ENCODE measurements around the gene CKAP2L.
A peak's percentile ranks its signal among the peaks of the same experiment; 100 is the strongest.

The CKAP2L gene

DNA sequence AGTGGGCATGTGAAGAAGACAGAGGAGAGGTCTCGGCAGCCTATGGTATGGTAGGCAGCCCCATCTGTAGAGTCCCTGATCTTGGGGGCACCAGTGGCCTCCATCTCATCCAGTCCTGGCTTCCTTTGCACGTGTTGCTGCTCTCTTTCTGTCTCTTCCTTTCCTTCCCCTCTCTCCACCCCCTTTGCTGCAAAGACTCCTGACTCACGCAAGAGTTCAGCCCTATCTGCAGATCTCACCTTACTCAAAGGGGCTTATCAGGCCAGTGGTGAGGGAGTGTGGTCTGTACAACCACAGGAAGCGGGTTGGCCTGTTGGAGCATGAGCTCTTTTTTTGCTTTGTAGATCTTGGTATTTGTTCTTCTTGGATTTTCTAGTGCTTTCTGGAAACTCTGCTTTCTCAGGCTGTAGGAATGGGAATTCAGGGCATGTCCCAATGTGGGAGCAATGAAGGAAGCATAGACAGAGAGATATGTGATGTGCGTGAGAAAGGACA, 58.2 kb downstream of the CKAP2L start:
- no peak for DNase-seq

DNA sequence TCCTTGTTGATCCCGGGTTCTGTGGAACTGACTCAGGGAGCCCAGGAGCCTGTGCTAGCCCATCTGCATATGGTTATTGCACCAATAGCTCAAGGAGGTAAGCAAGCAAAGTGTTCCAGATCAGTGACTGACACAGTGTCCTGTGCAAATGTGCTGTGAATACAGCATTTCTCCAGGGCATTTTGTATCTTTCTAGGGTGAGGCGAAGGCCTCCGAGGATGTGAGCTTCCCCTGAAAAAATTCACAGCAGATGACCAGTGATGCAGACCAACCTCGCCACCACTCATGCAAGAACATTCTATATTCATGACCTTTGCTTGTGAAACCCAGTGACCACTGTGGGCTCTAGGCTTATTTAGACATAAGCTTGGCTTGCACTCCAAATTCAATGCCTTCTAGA, 58.8 kb downstream of the CKAP2L start:
- DNase-seq = no peak

DNA sequence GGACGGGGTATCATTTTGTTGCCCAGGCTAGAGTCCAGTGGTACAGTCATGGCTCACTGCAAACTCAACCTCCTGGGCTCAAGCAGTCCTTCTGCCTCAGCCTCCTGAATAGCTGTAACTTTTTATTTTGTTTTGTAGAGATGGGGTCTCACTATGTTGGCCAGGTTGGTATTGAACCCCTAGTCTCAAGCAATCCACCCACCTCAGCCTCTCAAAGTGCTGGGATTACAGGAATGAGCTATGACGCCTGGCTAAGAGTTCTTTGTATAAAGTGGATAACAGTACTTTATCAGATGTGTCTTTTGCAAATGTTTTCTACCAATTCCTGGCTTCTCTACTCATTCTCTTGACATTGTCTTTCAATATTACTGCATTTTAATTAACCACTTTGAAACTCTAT, 60.7 kb downstream of the CKAP2L start:
- DNase-seq = no peak

DNA sequence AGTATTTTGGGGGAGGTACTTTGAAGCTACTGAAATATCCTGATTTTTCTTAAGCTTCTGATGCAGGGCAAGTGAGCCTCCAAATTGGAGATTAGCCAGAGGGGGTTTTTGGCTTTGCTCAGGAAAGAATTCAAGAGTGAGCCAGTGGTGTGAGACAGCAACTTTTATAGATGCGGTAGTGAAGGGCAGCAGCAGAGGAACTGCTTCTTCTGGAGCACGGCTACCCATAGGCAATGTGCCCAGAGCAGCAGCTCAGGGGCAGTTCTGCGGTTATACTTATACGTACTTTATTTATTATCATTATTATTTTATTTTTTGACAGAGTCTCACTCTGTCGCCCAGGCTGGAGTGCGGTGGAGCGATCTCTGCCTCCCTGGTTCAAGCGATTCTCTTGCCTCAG, 63.4 kb downstream of the CKAP2L start:
- no peak for DNase-seq

DNA sequence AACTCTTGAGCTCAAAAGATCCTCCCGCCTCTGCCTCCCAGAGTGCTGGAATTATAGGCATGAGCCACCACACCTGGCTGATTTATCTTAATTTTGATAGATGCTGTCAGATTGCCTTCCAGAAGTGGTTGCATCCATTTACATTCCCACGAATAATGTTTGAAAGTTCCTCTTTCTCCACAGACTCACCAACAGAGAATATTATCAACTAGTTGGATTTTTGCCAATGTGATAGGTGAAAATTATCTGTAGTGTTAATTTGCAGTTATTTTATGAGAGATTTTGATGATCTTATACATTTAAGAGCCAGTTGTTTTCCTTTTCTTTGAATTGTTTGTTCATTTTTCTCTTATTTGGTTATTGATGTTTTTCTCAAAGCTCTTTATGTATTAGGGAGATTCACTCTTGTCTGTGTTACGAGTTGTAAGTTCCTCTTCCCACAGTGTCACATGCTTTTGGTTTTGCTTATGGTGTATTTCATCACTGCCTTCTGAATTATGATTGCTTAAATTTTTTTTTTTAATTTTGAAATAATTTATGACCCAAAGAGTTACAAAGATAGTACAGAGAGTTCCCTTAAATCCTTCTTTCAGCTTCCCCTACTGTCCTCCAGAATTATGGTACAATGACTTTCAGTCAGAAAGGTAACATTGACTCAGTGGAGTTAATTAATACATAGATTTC, 64.3 kb downstream of the CKAP2L start:
- no peak for DNase-seq

DNA sequence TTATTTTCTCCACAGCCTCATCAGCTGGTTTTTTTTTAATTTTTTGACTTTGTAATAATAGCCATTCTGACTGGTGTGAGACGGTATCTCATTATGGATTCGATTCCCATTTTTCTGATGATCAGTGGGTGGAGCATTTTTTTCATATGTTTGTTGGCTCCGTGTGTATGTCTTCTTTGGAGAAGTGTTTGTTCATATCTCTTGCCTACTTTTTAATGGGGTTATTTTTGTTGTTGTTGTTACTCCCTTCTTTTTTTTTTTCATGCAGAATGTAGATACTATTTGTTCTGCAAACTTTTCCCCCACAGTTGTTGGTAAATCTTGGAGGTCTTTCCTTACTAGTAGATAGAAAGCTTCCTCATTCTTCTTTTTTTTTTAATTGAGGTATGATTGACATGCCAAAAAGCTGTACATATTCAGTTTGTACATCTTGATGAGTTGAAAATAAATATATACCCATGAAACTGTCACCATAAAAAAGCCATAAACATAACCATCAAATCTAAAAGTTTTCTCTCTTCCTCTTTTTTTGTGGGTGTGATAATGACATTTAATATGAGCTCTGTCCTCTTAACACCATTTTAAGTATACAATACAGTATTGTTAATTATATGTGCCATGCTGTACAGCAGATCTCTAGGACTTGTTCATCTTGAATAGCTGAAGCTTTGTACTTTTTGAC, 65.4 kb downstream of the CKAP2L start:
- no peak for DNase-seq

DNA sequence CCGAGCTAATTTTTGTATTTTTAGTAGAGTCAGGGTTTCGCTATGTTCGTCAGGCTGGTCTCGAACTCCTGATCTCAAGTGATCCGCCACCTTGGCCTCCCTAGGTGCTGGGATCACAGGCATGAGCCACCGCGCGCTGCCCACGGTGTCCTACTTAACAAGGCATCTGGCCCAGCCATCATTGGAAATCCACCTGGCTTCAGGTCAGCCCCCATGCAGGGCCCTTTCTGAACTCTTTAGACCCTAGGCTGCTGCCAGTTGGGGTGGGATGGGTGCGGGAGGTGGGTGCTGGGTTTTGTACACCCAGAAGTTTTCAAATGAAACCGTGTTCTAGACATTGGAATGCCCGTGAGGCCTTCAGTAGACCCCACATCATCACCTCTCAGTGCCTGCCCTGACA, 70.2 kb downstream of the CKAP2L start:
- no peak for DNase-seq

DNA sequence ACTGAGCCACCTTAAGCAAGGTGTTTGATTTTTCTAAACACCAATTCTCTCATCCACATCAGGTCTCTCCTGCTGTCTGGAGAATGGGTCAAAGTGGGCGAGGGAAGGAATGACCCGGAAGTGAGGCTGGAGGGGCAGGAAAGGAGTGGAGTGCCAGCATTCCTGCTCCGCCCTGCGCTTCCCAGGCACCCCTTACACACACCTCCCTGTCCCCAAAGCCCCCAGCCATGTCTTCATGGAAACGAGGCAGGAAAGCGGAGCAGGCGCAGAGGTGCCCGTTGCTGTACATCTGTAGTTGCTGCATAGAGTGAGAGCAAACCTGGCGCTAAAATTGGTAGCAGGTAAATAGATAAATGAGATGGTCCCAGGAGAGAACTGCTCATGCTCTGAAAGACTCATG, 70.8 kb downstream of the CKAP2L start:
- no peak for DNase-seq

DNA sequence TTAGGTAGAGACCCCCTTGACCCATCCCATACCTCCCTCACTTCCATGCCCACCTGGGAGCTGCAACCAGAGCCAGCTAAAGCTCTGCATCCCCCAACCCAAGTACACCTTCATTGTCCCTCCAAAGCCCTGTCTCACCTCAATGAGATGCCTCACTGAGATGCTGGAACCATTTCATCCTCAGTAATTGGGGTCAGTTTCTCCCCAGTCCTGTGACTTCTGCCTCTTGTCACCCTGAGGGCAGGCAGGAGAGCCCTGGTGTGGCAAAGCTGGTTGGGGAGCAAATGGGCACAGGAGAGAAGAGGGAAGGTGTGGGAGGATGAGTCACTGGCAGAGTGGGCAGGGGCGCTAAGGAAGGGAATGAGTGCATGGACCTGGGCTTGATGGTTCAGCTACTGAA, 71.5 kb downstream of the CKAP2L start:
- DNase-seq = peak; percentile 25

DNA sequence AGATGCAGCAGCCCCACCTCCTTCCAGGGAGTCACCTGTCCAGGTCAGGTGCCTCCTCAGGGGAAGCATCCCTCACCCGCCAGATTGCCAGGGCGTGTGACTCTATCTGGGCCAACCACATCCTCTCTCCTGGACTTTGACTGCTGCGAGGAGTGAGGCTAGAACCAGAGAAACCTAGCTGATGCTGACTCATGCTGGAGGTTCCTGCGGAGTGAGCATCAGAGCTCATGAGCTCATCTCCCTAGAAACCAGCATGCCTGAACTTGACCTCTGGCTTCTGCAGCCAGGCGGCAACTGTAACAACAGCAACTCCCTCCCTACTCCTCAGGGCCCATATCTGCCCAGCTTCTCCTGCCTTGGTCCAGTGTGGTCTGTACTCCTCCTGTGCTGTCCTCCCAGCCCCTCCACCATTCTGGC, 71.9 kb downstream of the CKAP2L start:
- DNase-seq = peak; percentile 21

DNA sequence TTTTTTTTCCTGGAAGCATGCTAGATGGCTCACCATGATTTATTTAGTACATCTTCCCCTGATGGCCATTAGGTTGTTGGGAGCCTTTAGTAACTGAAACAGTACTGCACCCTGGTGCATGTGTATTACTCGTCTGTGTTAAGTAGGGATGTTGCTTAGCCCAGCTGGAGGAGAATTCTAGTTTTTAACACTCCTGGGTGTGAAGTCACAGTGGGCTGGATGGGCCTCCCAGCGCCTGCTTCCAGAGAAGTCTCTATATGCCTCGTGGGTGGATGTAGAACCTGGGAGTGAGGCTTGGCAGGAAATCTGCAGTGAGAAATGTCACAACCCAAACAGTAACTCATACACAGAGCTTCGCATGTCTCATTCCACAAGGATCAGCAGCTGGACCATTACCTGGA, 72.5 kb downstream of the CKAP2L start:
- no peak for DNase-seq

DNA sequence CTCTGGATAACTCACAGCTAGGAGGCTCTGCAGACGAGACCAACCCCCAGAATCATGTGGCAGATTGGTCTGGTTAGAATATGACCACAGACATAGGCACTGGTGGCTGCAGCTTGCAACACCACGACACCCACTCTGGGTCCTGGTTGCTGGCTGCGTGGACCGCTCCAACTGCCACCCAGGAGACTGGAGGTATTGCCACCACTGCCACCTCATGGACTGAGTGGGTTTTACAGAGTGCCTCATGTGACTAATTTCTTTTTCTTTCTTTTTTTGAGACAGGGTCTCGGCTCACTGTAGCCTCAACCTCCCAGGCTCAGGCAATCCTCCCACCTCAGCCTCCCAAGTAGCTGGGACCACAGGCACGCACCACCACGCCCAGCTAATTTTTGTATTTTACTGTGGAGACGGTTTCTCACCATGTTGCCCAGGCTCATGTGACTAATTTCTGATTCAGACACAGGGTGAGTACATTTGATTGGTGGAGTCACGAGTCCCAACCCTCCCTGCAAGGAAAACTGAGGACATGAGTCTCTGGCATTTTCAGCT, 73.5 kb downstream of the CKAP2L start:
- peak; percentile 49 for DNase-seq

DNA sequence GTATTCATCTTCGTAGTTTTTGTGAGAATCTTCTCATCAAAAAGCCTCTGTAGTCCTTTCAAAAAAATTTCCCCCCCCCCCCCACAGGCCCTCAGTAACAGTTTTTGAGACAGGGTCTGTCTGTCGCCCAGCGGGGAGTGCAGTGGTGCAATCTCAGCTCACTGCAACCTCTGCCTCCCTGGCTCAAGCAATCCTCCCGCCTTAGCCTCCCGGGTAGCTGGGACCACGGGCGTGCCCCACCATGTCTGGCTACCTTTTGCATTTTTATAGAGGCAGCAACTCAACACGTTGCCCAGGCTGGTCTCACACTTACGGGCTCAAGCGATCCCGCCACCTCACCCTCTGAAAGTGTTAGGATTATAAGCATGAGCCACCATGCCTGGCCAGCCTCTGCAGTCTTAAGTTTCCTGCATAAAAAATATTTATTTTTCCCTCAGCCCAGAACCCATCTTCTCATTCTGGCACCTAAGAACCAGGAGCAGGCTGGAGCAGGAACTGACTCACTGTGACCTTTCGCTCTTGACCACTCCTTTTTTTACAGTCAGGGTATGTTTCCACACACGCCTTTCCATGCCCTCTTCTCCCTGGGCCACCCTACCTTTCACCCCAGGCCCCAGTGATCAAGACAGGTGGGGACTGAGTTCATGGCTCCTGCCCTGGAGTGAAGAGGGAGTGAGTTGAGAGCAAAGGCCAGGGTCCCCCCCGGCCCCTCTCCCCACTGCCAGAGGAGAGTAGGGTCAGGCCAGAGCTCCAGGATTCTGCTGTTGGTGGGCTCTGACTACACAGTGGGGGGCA, 76.1 kb downstream of the CKAP2L start:
- no peak for DNase-seq

DNA sequence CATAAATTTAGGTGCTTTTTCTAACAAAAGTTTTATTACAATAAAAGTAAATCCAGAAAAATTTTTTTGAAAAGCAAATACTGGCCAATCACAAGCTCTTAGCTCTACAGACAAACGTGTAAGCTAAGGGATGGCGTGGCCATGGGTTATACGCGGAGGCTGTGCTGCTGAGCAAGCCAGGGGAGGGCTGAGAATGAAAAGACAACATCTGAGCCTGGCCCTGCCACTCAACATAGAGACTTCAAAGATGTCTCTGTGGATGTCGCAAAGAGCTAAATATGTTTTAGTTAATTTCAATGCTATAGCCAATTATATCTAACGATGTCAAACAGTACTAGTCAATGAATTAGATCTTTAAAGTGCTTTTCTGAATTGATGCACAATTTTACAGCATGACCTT, 76.9 kb downstream of the CKAP2L start:
- DNase-seq = no peak

Data from stimulated activated CD4-positive, alpha-beta T cell treated with anti-CD3 and anti-CD28 coated beads, Interleukin-12 subunit alpha, Interleukin-12 subunit beta, amount 100 ng/mL, for 4 hours (primary cell).